Esophagus muscularis mucosa (tissue), 3 donors: ENCODE measurements around the gene CNPY2.

Experiments
- CTCF ChIP-seq, 3 experiments: fragments of 200-600 bp in 2 of 3; fragments of 450-650 bp in 1 of 3; sonication (generic) in 2 of 3; IDR thresholded peaks; one replicate each; pipeline ENCODE4 v1.5.1; 2017 to 2019; ENCODE audit warnings: antibody characterized with exemption in 3 of 3, mild to moderate bottlenecking in 2 of 3, moderate library complexity in 1 of 3
- POLR2A ChIP-seq: fragments of 450-650 bp; IDR thresholded peaks from one replicate; pipeline ENCODE4 v1.6.1; 2017; ENCODE audit warnings: antibody characterized with exemption, moderate library complexity, mild to moderate bottlenecking, low read depth

DNA sequence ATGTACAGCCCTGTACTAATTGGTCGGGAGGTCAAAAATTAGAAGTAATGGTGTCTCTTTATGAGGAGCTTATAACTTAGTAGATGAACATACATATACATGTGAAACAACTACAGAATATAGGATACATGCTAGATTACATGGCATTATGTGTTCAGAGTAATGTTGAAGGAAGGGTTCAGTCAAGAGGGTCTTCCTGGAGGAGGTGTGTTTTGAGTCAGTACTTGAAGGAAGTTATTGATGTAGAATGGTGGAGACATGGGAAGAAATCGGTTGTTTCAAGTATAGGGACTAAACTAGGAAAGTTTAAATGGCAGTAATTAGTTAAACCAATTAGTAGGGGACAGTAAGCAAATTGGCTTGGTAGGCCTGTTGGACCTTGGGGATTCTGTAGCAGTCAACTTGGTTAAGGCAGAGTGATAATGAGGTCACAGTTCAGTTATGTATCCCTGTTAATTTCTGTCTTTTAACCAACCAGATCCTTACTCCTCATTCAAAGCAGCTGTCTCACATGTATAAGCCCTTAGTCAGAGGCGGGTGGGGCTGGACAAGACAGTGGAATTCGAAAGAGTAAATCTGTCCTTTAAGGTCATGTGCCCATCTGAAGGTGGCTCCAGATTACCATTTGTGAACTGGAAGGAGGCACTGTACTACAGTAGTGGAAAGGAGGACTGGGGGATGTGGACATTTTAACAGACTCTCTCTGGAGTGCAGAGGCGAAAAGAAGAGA, 54.1 kb downstream of the CNPY2 start:
- TF ChIP-seq POLR2A (no peak), CTCF (IDR thresholded peaks at IDR 0.05) (no peak)
